ENCODE data around the gene TRIML1.

The TRIML1 gene

DNA sequence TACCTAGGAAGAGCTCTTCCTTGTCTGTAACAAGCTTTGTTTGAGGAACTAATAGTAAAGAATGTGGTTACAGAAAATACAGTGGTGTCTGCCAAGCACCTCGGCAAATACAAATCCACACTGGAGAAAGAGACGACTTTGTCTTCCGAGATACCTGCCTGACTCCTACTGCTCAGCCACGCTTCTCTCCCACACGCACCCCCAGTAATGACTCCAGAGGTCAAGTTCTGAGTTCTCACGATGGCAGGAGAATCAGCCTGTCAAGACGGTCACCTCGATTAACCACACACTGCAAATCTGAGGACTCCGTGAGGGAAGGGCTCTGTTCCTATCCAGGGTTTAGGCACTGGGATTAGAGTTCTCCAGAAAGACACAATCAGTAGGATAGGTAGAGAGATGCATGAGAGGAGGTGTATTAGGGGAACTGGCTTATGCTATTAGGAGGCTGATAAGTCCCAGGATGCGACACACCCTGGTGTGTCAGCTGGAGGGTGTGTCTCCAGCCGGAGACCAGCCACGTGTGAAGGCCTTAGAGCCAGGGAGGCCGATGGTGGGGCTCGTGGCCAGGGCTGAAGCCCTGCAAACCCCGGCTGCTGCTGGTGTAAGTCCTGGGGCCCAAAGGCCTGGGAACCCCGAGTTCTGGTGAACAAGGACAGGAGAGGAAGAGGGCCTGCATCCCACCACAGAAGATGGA lies 21.5 kb upstream of the TRIML1 start:
- H3K36me3 ChIP-seq (ENCODE audit: insufficient read depth, low read length), result no peaks in the 10 kb centered on the region
- no peaks in the 10 kb centered on the region for H4K20me1 ChIP-seq (ENCODE audit: insufficient read depth, low read length)
- DNase-seq, result no peak
- H2AFZ ChIP-seq (ENCODE audit: low read depth, low read length), result no peak overlapping the region
- no peak overlapping the region for H3K27ac ChIP-seq (ENCODE audit: low read length)
- no peak overlapping the region for H3K4me2 ChIP-seq (ENCODE audit: insufficient read depth, low read length)
- ATAC-seq (ENCODE audit: insufficient read depth, low read depth), result no peak
- TF ChIP-seq, protein P1, sequence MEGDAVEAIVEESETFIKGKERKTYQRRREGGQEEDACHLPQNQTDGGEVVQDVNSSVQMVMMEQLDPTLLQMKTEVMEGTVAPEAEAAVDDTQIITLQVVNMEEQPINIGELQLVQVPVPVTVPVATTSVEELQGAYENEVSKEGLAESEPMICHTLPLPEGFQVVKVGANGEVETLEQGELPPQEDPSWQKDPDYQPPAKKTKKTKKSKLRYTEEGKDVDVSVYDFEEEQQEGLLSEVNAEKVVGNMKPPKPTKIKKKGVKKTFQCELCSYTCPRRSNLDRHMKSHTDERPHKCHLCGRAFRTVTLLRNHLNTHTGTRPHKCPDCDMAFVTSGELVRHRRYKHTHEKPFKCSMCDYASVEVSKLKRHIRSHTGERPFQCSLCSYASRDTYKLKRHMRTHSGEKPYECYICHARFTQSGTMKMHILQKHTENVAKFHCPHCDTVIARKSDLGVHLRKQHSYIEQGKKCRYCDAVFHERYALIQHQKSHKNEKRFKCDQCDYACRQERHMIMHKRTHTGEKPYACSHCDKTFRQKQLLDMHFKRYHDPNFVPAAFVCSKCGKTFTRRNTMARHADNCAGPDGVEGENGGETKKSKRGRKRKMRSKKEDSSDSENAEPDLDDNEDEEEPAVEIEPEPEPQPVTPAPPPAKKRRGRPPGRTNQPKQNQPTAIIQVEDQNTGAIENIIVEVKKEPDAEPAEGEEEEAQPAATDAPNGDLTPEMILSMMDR (IDR thresholded peaks at IDR 0.05; ENCODE audit: borderline replicate concordance, extremely low read depth, low read length, poor library complexity, severe bottlenecking), result no peak
- TF ChIP-seq EZH2 (IDR thresholded peaks at IDR 0.05; ENCODE audit: borderline replicate concordance, low read depth, low read length, severe bottlenecking), result no peak
- no peaks in the 10 kb centered on the region for H3K27me3 ChIP-seq (ENCODE audit: insufficient read depth, low read length, poor library complexity)
- H3K4me1 ChIP-seq (ENCODE audit: insufficient read depth, low read length), result no peaks in the 10 kb centered on the region
- no peaks in the 10 kb centered on the region for H3K79me2 ChIP-seq (ENCODE audit: insufficient read depth, low read length)
- no peak overlapping the region for H3K4me3 ChIP-seq (ENCODE audit: low read depth in 1 of 2, low read length in 2 of 2)
- peaks cover 10% of the 10 kb centered on the region for H3K9me3 ChIP-seq (ENCODE audit: insufficient read depth, low read length, severe bottlenecking)
- H3K9ac ChIP-seq (ENCODE audit: low read depth, low read length), result no peak overlapping the region

DNA sequence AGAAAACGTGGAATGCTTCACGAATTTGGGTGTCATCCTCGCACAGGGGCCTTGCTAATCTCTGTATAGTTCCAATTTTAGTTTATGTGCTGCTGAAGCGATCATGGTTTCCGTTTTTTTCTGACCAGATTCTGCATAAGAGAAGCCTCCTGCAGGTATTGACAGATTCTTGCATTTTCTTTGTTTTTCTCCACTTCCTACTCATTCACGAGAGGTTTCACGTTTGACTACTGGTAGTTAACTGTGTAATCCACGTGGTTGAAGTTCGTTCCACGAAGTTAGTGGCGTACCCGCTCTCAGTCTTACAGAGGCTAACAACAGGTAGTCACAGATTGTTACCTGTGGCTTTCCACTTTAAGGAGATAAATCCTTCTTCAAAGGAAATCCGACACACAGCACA lies 17.7 kb upstream of the TRIML1 start:
- TF ChIP-seq, protein P1 (IDR thresholded peaks at IDR 0.05; ENCODE audit: borderline replicate concordance, extremely low read depth, low read length, poor library complexity, severe bottlenecking), result no peak
- TF ChIP-seq EZH2 (IDR thresholded peaks at IDR 0.05; ENCODE audit: borderline replicate concordance, low read depth, low read length, severe bottlenecking), result no peak
- H3K4me3 ChIP-seq (ENCODE audit: low read depth in 1 of 2, low read length in 2 of 2), result no peak overlapping the region
- no peaks in the 10 kb centered on the region for H4K20me1 ChIP-seq (ENCODE audit: insufficient read depth, low read length)
- H3K27me3 ChIP-seq (ENCODE audit: insufficient read depth, low read length, poor library complexity), result no peaks in the 10 kb centered on the region
- no peak overlapping the region for H3K4me2 ChIP-seq (ENCODE audit: insufficient read depth, low read length)
- H3K36me3 ChIP-seq (ENCODE audit: insufficient read depth, low read length), result no peaks in the 10 kb centered on the region
- no peak overlapping the region for H3K27ac ChIP-seq (ENCODE audit: low read length)
- peaks cover 6% of the 10 kb centered on the region for H3K9me3 ChIP-seq (ENCODE audit: insufficient read depth, low read length, severe bottlenecking)
- no peaks in the 10 kb centered on the region for H3K79me2 ChIP-seq (ENCODE audit: insufficient read depth, low read length)
- DNase-seq (no peak), ATAC-seq (ENCODE audit: insufficient read depth, low read depth) (no peak)
- no peaks in the 10 kb centered on the region for H3K4me1 ChIP-seq (ENCODE audit: insufficient read depth, low read length)
- no peak overlapping the region for H2AFZ ChIP-seq (ENCODE audit: low read depth, low read length)
- no peak overlapping the region for H3K9ac ChIP-seq (ENCODE audit: low read depth, low read length)

DNA sequence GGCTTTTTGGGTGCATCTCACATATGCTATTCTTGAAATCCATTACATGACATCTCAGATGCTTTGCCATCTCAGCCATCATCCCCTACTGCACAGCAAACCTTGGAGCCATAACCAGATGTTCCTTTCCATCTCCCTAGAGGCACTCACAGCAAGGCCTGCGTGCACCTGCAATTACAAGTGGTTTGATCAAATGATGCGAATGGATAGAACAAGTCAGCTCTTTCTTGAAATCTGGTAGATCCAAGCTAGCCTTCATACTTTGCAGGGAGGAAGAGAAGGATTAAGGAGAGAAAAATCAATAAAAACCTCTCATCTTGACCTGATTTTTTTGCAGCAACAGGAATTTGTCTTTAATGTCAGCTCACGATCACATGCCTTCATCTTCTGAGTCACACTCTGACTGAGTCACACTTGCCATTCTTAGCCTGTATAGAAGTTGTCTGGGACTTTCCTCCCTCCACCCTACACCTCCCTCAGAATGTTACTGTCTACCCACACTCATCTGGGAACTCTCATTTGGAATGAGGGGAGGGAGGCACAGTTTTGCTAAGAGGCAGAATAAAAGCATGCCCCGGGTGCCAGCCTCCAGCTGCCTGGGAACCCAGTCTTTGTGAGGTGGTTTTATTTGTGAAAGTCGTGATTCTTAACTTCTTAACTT lies 11.9 kb upstream of the TRIML1 start:
- Histone ChIP-seq H3K36me3 (ENCODE audit: insufficient read depth, low read length) (no peaks in the 10 kb centered on the region), H3K27ac (ENCODE audit: low read length) (no peak overlapping the region), H3K27me3 (ENCODE audit: insufficient read depth, low read length, poor library complexity) (no peaks in the 10 kb centered on the region), H3K79me2 (ENCODE audit: insufficient read depth, low read length) (no peaks in the 10 kb centered on the region), H3K9me3 (ENCODE audit: insufficient read depth, low read length, severe bottlenecking) (peaks cover 3% of the 10 kb centered on the region), H3K4me1 (ENCODE audit: insufficient read depth, low read length) (no peaks in the 10 kb centered on the region), H3K4me3 (ENCODE audit: low read depth in 1 of 2, low read length in 2 of 2) (no peak overlapping the region), H3K9ac (ENCODE audit: low read depth, low read length) (no peak overlapping the region), H4K20me1 (ENCODE audit: insufficient read depth, low read length) (no peaks in the 10 kb centered on the region), H2AFZ (ENCODE audit: low read depth, low read length) (no peak overlapping the region), H3K4me2 (ENCODE audit: insufficient read depth, low read length) (no peak overlapping the region)
- no peak for ATAC-seq (ENCODE audit: insufficient read depth, low read depth)
- no peak for DNase-seq
- TF ChIP-seq EZH2 (IDR thresholded peaks at IDR 0.05; ENCODE audit: borderline replicate concordance, low read depth, low read length, severe bottlenecking), result no peak
- TF ChIP-seq, protein P1 (IDR thresholded peaks at IDR 0.05; ENCODE audit: borderline replicate concordance, extremely low read depth, low read length, poor library complexity, severe bottlenecking), result no peak

Measured in DND-41 (cell line).